ENCODE data around the gene POLR3A. TPM values are rescaled to one million over a fixed set of nuclear protein-coding genes. Genes with fewer than 3 reads are reported as not detected.
A peak's percentile ranks its signal among the peaks of the same experiment; 100 is the strongest.

POLR3A gene
- total and polyA plus RNA-seq, 2 of the 13 experiments (the other 11 are each of a cell fraction or from before 2014, with no cell fraction given): 13.6 to 19.2 TPM

- no peak for TF ChIP-seq ZSCAN29 (CRISPR knock-in tag; conservative IDR thresholded peaks at IDR 0.05)
- TF ChIP-seq FOXA1 (IDR thresholded peaks at IDR 0.05): no peak
- peak; percentile 64 for TF ChIP-seq FOXA1 (CRISPR knock-in tag; IDR thresholded peaks at IDR 0.05)
- peak; percentile 74; the same call in 1 of the 2 replicates for TF ChIP-seq ZNF292 (CRISPR knock-in tag; IDR thresholded peaks at IDR 0.05; ENCODE audit: borderline replicate concordance, low read depth)
- no peak for TF ChIP-seq ZNF20 (CRISPR knock-in tag; IDR thresholded peaks at IDR 0.05)
- TF ChIP-seq MED1 (CRISPR knock-in tag; IDR thresholded peaks at IDR 0.05): peak; percentile 89
- 0 out of 2 replicates have a peak, but pooled peaks have one; percentile 62 for TF ChIP-seq ZBTB4 (CRISPR knock-in tag; IDR thresholded peaks at IDR 0.05; ENCODE audit: borderline replicate concordance)
- TF ChIP-seq NR2C2 (CRISPR knock-in tag; IDR thresholded peaks at IDR 0.05; ENCODE audit: borderline replicate concordance): peak; percentile 61; the same call in 1 of the 2 replicates
- peak; percentile 61; the same call in 1 of the 2 replicates for TF ChIP-seq POGZ (CRISPR knock-in tag; IDR thresholded peaks at IDR 0.05)
- 0 out of 2 replicates have a peak, but pooled peaks have one; percentile 47 for TF ChIP-seq ZSCAN21 (CRISPR knock-in tag; IDR thresholded peaks at IDR 0.05; ENCODE audit: borderline replicate concordance)
- no peak for TF ChIP-seq RBM22 (optimal IDR thresholded peaks at IDR 0.05; ENCODE audit: low read length)
- TF ChIP-seq NR2F6 (IDR thresholded peaks at IDR 0.05): peak; percentile 65
- TF ChIP-seq NR2F6 (CRISPR knock-in tag; IDR thresholded peaks at IDR 0.05): peak; percentile 56; the same call in 1 of the 2 replicates
- peak; percentile 92 for TF ChIP-seq RCOR2 (CRISPR knock-in tag; IDR thresholded peaks at IDR 0.05)
- TF ChIP-seq ZNF687 (CRISPR knock-in tag; IDR thresholded peaks at IDR 0.05): peak; percentile 73
- peak; percentile 46; the same call in 1 of the 2 replicates for TF ChIP-seq ZBTB21 (CRISPR knock-in tag; IDR thresholded peaks at IDR 0.05)
- TF ChIP-seq HIC2 (CRISPR knock-in tag; IDR thresholded peaks at IDR 0.05; ENCODE audit: low read depth): peak; percentile 75
- TF ChIP-seq CHCHD3 (CRISPR knock-in tag; IDR thresholded peaks at IDR 0.05): no peak
- TF ChIP-seq SIN3B (IDR thresholded peaks at IDR 0.05; ENCODE audit: low read length): no peak
- TF ChIP-seq GFI1 (CRISPR knock-in tag; IDR thresholded peaks at IDR 0.05; ENCODE audit: borderline replicate concordance): peak; percentile 99
Observed at GRCh38 chr10:77989081-77989724, 40.1 kb downstream of the POLR3A start (continued).
